ENCODE measurements around the gene DNAH3.
"Not testable (repeated sequence)": the region's sequence is repeated elsewhere in the genome, so short reads cannot be mapped to it uniquely, and the experiment has no call there.

Gene DNAH3

DNA sequence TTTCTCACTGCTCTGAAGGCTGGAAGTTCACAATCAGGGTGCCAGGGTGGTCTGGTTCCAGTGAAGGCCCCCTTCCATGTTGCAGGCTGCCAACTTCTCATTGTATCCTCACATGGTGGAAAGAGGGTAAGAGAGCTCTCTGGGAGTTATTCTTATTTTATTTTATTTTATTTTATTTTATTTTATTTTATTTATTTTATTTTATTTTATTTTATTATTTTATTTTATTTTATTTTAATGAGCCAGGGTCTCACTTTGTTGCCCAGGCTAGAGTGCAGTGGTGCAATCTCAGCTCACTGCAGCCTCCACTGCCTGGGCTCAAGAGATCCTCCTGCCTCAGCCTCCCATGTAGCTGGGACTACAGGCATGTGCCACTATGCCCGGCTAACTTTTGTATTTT is 5.4 kb upstream of the DNAH3 start:
- DNase-seq; in situ Hi-C loops (cut with HindIII; ENCODE audit: low pct_ligation_motif_present, low pct_unique_long_range_greater_than_20kb, low sequenced_read_pairs): not testable (repeated sequence)

DNA sequence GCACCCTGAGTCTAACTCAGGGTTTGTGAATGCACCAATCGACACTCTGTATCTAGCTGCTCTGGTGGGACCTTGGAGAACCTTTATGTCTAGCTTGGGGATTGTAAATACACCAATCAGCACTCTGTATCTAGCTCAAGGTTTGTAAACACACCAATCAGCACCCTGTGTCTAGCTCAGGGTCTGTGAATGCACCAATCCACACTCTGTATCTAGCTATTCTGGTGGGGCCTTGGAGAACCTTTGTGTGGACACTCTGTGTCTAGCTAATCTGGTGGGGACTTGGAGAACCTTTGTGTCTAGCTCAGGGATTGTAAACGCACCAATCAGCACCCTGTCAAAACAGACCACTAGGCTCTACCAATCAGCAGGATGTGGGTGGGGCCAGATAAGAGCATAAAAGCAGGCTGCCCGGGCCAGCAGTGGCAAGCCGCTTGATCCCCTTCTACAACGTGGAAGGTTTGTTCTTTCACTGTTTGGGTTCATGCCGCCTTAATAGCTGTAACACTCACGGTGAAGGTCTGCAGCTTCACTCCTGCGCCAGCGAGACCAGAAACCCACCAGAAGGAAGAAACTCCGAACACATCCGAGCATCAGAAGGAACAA is 2.6 kb upstream of the DNAH3 start:
- DNase-seq; in situ Hi-C loops (cut with HindIII; ENCODE audit: low pct_ligation_motif_present, low pct_unique_long_range_greater_than_20kb, low sequenced_read_pairs): not testable (repeated sequence)

DNA sequence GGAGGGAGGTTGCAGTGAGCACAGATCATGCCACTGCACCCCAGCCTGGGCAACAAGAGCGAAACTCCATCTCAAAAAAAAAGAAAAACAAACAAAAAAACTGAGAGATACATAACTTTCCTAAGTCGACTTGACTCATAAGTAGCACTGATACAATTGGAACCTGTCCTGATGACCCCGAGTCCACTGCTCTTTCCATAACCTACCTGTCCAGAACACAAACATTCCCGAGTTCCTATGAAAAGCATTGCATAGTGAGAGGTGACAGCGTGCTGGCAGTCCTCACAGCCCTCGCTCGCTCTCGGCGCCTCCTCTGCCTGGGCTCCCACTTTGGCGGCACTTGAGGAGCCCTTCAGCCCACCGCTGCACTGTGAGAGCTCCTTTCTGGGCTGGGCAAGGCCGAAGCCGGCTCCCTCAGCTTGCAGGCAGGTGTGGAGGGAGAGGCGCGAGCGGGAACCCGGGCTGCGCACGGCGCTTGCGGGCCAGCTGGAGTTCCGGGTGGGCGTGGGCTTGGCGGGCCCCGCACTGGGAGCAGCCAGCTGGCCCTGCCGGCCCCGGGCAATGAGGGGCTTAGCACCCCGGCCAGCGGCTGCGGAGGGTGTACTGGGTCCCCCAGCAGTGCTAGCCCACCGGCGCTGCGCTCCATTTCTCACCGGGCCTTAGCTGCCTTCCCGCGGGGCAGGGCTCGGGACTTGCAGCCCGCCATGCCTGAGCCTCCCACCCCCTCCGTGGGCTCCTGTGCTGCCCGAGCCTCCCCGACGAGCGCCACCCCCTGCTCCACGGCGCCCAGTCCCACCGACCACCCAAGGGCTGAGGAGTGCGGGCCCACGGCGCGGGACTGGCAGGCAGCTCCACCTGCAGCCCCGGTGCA is 1.7 kb upstream of the DNAH3 start:
- in situ Hi-C loops (cut with HindIII; ENCODE audit: low pct_ligation_motif_present, low pct_unique_long_range_greater_than_20kb, low sequenced_read_pairs); DNase-seq: not testable (repeated sequence)

DNA sequence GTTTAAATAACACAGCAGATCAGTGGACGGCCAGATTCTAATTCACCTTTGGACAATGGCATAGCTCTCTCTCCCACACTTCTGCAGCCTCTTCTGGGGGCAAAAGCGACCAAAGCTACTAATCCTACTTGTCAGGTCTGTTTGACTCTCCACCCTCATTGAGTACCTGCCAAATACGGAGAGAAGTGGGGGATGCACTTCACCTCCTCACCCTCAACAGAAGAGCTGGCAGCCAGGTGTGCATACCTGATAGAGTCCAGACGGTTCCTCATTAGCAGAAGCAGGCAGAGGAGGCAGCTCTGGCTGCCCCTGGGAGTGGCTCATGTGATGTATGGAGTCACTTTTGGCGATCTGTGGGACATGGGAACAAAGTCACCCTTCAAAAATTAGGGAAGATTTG is 4.9 kb downstream of the DNAH3 start:
- in situ Hi-C loops (cut with HindIII; ENCODE audit: low pct_ligation_motif_present, low pct_unique_long_range_greater_than_20kb, low sequenced_read_pairs): no loop called here
- DNase-seq: no peak

DNA sequence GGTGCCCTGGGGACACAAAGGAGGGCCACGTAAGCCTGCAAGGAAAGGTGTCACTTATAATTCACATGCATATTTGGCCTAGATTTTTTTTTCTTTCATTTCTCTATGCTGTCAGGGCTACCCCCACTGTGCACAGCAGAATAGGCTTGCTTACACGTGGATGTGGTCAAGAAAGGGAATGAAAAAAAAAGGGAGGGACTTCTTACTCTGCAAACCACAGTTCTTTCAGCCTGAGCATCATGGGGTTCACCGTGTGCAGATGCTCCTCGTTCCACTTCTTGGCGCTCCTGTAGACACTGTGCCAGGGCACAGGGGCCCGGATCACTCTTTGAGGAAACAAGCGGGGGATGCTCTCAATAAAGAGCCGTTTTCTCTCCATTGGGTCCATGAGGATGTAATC is 16.6 kb downstream of the DNAH3 start:
- in situ Hi-C loops (cut with HindIII; ENCODE audit: low pct_ligation_motif_present, low pct_unique_long_range_greater_than_20kb, low sequenced_read_pairs): no loop called here

DNA sequence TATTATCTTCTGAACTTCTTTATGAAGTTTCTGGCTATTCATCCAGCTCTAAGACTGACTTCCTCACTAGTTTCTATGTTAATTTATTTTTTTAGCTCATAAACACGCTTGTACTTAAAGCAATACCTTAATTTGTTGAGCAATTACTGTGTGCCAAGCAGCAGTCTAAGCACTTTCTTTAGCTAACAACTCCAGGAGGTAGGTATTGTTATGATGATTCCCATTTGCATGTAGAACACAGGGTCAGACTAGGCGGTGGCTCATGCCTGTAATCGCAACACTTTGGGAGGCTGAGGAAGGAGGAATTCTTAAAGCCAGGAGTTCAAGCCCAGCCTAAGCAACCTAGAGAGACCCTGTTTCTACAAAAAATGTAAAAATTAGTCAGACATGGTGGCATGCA is 19.8 kb downstream of the DNAH3 start:
- DNase-seq: no peak
- in situ Hi-C loops (cut with HindIII; ENCODE audit: low pct_ligation_motif_present, low pct_unique_long_range_greater_than_20kb, low sequenced_read_pairs): no loop called here

More for the DNA sequence above, 16.6 kb downstream of the DNAH3 start:
- no peak for DNase-seq

DNA sequence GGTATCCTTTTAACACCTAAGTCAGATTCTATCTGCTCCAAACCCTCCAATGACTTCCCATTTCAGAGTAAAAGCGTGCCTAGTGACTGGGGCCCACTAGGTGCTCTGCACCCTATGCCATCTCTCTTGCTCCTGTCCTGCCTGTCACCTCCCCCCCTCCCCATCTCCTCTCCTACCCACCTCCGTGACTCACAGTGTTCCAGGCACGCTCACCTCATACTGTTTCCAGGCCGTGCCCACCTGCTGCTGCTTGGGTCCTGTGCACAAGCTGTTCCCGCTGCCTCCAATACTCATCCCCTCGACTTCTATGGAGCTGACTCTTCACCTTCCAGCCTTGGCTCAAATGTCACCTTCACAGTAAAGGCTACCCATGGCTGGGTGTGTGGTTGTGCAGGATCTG is 21.7 kb downstream of the DNAH3 start:
- in situ Hi-C loops (cut with HindIII; ENCODE audit: low pct_ligation_motif_present, low pct_unique_long_range_greater_than_20kb, low sequenced_read_pairs): no loop called here
- DNase-seq: no peak

DNA sequence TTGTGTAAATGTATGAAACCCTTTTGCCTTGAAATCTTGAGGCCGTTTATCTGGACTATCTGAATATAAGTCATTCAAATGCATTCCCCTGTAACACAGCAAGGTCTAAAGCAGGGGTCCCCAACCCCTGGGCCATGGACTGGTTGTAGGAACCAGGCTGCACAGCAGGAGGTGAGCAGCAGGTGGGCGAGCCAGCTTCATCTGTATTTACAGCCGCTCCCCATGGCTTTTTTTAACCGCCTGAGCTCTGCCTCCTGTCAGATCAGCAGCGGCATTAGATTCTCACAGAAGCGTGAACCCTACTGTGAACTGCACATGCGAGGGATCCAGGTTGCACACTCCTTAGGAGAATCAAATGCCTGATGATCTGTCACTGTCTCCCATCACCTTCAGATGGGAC is 24.1 kb downstream of the DNAH3 start:
- in situ Hi-C loops (cut with HindIII; ENCODE audit: low pct_ligation_motif_present, low pct_unique_long_range_greater_than_20kb, low sequenced_read_pairs): no loop called here
- DNase-seq: no peak

DNA sequence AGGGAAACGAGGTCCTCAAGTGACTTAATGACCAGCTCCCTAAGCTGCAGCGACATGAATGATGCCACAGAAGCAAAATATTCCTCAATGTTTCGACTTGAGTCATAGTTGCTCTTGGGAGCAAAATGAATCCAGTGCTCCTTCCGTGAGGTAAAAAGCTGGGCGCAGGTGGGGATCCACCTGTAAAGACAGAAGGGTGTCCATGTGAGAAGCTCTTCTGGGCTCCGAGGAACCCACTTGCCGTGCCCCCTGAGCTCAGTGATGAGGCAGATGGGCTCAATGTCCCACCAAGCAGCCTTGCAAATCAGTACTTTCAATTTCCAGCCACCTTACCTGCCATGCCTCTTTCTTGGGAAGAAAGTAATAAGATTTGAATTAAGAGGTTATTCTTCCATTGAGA is 25.5 kb downstream of the DNAH3 start:
- no peak for DNase-seq
- in situ Hi-C loops (cut with HindIII; ENCODE audit: low pct_ligation_motif_present, low pct_unique_long_range_greater_than_20kb, low sequenced_read_pairs): no loop called here

DNA sequence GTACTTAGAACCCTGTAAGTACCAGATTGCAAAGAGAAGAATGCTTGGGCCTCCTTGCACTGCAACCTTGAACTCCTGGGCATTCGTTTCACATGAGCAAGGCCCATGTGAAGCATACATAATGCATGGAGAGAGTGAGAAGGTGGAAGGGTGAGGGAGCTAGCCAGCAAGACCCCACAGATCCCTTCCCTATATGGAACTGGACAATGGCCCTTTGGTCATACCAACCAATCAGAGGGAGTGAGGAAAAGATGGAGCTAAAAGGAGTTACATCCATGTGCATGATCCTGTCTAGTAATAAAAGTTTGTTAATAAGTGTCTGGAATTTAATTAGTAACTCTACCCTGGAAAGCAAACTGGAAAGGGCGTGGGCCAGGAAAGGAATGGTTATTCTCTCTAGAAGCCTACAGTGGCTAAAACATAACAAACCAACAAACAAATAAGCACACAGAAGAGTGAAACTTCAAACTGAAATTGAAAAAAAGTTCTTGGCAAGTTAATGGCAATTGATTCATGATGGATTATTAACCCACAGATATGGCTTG is 29.6 kb downstream of the DNAH3 start:
- no peak for DNase-seq
- in situ Hi-C loops (cut with HindIII; ENCODE audit: low pct_ligation_motif_present, low pct_unique_long_range_greater_than_20kb, low sequenced_read_pairs): no loop called here

DNA sequence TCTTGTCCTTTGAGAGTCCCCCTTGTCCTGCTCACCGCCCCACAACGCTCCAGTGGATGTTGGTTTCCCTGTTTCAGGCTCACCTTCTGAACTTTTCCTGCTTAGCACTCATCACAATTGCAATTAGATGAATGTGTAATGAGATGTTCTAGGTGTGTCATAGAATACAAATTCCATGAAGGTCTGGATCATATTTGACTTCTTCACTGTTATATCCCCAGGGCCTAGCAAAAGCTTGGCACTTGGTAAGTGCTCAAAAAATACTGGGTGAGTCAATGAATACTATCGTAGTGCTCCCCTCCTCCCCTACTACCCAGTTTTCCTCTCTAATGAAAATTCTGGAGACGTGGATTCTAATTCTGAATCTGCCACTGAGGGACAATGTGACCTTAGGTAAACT is 33.1 kb downstream of the DNAH3 start:
- in situ Hi-C loops (cut with HindIII; ENCODE audit: low pct_ligation_motif_present, low pct_unique_long_range_greater_than_20kb, low sequenced_read_pairs): no loop called here
- DNase-seq: no peak

DNA sequence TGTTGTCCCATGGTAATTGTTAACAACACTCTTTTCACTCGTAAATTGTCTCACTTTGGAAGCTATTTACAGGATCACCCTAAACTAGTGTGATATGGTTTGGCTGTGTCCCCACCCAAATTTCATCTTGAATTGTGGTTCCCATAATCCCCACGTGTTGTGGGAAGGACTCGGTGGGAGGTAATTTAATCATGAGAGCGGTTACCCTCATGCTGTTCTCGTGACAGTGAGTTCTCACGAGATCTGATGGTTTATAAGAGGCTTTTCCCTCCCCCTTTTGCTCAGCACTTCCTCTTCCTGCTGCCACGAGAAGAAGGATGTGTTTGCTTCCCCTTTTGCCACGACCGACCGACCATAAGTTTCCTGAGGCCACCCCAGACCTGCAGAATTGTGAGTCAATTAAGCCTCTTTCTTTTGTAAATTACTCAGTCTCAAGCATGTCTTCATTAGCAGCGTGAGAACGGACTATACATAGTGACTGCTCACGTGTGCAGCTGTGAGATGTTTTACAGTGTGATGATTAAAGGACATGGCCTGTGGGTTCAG is 34.4 kb downstream of the DNAH3 start:
- in situ Hi-C loops (cut with HindIII; ENCODE audit: low pct_ligation_motif_present, low pct_unique_long_range_greater_than_20kb, low sequenced_read_pairs): no loop called here
- DNase-seq: no peak

DNA sequence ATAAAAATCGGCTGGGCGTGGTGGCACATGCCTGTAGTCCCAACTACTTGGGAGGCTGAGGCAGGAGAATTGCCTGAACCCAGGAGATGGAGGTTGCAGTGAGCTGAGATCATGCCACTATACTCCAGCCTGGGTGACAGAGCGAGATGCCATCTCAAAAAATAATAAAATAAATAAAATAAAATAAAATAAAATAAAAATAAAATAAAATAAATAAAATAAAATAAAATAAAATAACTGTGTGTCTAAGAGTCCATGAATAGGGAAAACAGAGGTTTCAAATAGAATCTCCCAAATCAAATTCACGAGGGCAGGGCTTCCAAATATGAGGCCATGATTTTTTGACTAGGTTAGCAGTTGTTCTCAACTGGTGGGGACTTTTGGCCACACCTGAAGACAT is 35.1 kb downstream of the DNAH3 start:
- in situ Hi-C loops (cut with HindIII; ENCODE audit: low pct_ligation_motif_present, low pct_unique_long_range_greater_than_20kb, low sequenced_read_pairs): not testable (repeated sequence)

DNA sequence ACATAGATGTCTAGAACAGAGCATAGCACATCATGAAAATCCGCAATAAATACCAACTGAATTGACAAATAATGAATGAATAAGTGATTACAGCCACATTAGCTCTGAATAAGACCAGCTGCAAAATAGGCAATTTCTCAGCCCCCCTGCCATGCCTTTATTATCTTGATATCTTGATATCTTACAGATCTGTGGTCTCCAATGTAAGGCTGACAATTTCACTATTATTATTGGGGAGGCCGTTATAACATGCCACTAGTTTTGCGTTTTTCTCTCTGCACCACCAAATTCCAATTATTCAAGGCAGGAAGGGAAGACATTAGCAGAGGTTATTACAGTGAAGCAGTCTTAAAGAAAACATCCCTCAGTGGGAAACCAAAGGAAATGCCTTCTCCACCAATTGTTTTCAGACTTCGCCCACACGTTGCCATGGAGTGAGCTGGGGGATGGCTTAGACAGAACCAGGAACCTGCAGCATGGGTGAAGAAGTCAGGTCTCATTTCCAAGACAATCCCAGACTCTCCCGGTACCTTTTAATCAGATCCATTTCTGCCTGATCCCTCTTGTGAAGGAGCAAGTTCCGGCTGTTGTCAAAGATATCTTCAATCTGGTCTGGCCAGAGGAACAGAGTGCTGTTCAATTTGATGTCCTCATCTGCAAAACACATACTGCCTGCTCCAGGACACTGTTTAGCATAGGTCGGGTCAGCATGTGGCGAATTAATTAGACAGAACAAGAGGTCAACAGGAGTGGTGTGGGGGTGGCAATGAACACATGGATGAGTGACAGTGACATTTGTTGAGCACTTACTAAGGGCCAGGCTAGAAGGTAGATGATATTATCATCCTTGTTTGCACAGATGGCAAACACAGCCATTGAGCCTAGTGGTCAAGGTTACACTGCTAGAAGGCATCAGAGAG is 46.4 kb downstream of the DNAH3 start:
- in situ Hi-C loops (cut with HindIII; ENCODE audit: low pct_ligation_motif_present, low pct_unique_long_range_greater_than_20kb, low sequenced_read_pairs): no loop called here
- DNase-seq: no peak

More for the DNA sequence above, 35.1 kb downstream of the DNAH3 start:
- DNase-seq: not testable (repeated sequence)

DNA sequence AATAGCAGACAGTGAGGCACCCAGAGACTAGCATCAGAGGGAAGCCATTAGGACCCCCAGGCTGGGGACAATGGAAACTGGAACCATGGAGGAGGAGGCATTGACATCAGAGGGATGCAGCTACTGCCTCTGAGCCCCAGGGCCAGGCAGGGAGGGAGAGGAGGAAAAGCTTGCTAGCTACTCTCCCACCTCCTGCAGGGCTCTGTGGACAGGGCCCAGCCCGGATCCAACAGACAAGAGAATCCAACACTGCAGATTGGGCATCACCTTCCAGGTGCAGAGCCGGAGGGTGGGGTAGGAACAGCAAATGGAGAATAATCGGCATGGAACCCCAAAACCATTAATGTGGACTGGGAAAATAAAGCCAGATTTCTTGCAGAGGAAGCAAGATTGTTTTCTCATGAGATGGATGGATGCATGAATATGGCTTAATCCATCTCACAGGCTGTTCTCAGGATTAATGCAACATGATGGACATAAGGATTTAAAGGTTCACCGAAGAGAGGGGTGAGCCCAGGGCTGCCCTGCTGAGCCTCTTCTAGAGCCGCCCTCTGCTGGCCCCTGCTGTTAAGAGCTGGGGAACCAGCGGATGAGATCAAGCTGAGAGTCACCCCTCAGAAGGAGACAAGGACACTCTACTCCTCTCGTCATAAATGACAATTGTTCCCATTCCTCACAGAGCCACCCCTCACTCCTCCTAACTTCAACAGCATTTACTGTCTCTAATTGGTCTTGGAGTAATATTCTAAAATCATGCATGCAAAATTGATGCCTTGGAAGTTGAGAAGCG is 48.8 kb downstream of the DNAH3 start:
- in situ Hi-C loops (cut with HindIII; ENCODE audit: low pct_ligation_motif_present, low pct_unique_long_range_greater_than_20kb, low sequenced_read_pairs): no loop called here
- peak; percentile 55 for DNase-seq

DNA sequence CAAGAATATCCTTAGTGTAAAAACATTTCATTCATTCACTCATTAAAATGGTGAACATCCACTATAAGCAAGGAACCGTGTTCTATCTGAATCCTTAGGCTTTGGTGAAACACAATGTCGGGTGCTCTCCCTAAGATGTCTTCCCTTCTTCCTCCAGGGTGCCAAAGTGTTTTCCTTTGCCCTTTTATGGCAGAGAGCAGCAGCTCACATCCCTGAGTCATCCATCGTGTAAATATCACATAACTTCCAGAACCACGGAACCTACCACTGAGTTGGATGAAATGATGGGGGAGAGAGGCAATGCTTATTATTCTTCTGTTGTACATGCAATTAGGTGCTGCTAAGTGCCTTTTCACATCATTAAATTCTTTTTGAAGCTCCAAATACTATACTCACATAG is 50.2 kb downstream of the DNAH3 start:
- in situ Hi-C loops (cut with HindIII; ENCODE audit: low pct_ligation_motif_present, low pct_unique_long_range_greater_than_20kb, low sequenced_read_pairs): no loop called here
- peak; percentile 85 for DNase-seq

DNA sequence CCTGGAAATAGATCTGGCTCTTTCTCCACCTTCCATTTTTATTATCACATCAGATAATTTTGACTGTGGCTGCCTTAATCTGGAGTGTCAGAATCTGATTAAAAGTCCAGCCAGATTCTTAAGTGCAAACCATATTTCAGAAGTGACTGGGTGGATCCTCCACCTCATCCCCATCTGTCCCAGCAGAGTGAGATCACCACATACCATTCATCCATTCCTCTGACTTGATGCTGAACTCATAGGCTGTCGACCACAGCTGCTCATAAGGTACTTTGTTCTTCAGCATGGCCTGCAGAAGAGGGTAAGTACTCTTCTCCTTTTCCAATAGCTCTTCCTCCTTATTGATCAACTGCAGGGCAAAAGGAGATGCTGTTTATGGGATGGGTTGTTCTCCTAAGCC is 53.5 kb downstream of the DNAH3 start:
- in situ Hi-C loops (cut with HindIII; ENCODE audit: low pct_ligation_motif_present, low pct_unique_long_range_greater_than_20kb, low sequenced_read_pairs): no loop called here
- peak; percentile 24 for DNase-seq

DNA sequence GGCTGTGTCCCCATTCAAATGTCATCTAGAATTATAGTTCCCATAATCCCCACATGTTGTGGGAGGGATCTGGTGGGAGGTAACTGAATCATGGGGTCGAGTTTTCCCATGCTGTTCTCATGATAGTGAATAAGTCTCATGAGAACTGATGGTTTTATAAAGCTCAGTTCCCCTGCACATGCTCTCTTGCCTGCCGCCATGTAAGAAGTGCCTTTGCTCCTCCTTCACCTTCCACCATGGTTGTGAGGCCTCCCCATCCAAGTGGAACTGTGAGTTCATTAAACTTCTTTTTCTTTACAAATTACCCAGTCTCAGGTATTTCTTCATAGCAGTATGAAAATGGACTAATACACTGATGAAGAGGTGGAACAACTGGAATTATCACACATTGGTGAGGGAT is 55.9 kb downstream of the DNAH3 start:
- in situ Hi-C loops (cut with HindIII; ENCODE audit: low pct_ligation_motif_present, low pct_unique_long_range_greater_than_20kb, low sequenced_read_pairs); DNase-seq: not testable (repeated sequence)

Measured in ACHN (cell line).